ENCODE measurements around the gene CHST12.
"Not testable (repeated sequence)": the region's sequence is repeated elsewhere in the genome, so short reads cannot be mapped to it uniquely, and the experiment has no call there.

The CHST12 gene

GRCh38 chr7:2378125-2378524 is 25.3 kb upstream of the CHST12 start:
- H3K18ac ChIP-seq (ENCODE audit: low read length); H3K4me2 ChIP-seq (ENCODE audit: low read length); H3K27ac ChIP-seq (ENCODE audit: low read depth, low read length); H4K8ac ChIP-seq (ENCODE audit: low read depth, low read length); H2BK12ac ChIP-seq (ENCODE audit: low read length); H3K4me3 ChIP-seq (ENCODE audit: low read depth, low read length); H3K4ac ChIP-seq (ENCODE audit: low read depth, low read length); H3K79me1 ChIP-seq (ENCODE audit: low read length); H3K79me2 ChIP-seq (ENCODE audit: control insufficient read depth, insufficient read depth, low read length, poor library complexity); H3K9me3 ChIP-seq (ENCODE audit: insufficient read depth, low read depth, low read length); H3K4me1 ChIP-seq (ENCODE audit: control insufficient read depth in 1 of 2, insufficient read depth in 2 of 2, low read length in 2 of 2); H4K12ac ChIP-seq (ENCODE audit: low read depth, low read length); H2BK120ac ChIP-seq (ENCODE audit: insufficient read depth, low read length, poor library complexity); H3K9ac ChIP-seq (ENCODE audit: low read length); DNase-seq; H3K27me3 ChIP-seq (ENCODE audit: insufficient read depth, low read length); H3K23ac ChIP-seq (ENCODE audit: low read length); H2BK5ac ChIP-seq (ENCODE audit: low read depth, low read length, poor library complexity); H2AFZ ChIP-seq (ENCODE audit: insufficient read depth, low read length, poor library complexity); H4K91ac ChIP-seq (ENCODE audit: low read depth, low read length); H2AK5ac ChIP-seq (ENCODE audit: low read length); H3K14ac ChIP-seq (ENCODE audit: low read length): not testable (repeated sequence)
- no CpG with 5 or more reads among the region's 18 CpGs for WGBS (ENCODE audit: extremely low coverage, insufficient coverage, insufficient read length)
- H3K36me3 ChIP-seq (ENCODE audit: control insufficient read depth in 1 of 2, insufficient read depth in 2 of 2, low read length in 2 of 2): peaks cover 74 to 82% of the 10 kb centered on the region in 2 experiments

DNA sequence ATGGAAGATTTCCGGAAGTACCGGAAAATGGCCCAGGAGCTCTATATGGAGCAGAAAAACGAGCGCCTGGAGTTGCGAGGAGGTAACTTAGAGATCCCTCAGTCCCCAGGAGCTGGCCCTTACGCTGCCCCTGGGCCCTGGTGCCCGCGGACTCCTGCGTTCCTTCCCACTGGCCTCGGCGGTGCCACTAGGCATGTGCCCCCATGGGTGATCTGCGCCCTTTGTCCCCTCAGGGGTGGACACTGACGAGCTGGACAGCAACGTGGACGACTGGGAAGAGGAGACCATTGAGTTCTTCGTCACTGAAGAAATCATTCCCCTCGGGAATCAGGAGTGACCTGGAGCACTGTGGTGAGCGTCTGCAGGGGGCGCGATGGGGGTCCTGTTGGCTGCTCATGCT is 24.2 kb upstream of the CHST12 start:
- H3K27ac ChIP-seq (ENCODE audit: low read depth, low read length): no peak overlapping the region
- no peak overlapping the region for H3K9ac ChIP-seq (ENCODE audit: low read length)
- no CpG with 5 or more reads among the region's 20 CpGs for WGBS (ENCODE audit: extremely low coverage, insufficient coverage, insufficient read length)
- H3K18ac ChIP-seq (ENCODE audit: low read length): no peak overlapping the region
- no peaks in the 10 kb centered on the region for H3K27me3 ChIP-seq (ENCODE audit: insufficient read depth, low read length)
- H3K4me3 ChIP-seq (ENCODE audit: low read depth, low read length): no peak overlapping the region
- no peak for DNase-seq
- H4K12ac ChIP-seq (ENCODE audit: low read depth, low read length): no peak overlapping the region
- H3K4me1 ChIP-seq (ENCODE audit: control insufficient read depth in 1 of 2, insufficient read depth in 2 of 2, low read length in 2 of 2): no peaks in the 10 kb centered on the region
- no peak overlapping the region for H3K14ac ChIP-seq (ENCODE audit: low read length)
- H3K23ac ChIP-seq (ENCODE audit: low read length): no peak overlapping the region
- no peaks in the 10 kb centered on the region for H3K79me2 ChIP-seq (ENCODE audit: control insufficient read depth, insufficient read depth, low read length, poor library complexity)
- no peak overlapping the region for H2AK5ac ChIP-seq (ENCODE audit: low read length)
- no peak overlapping the region for H3K4me2 ChIP-seq (ENCODE audit: low read length)
- no peaks in the 10 kb centered on the region for H3K79me1 ChIP-seq (ENCODE audit: low read length)
- no peak overlapping the region for H2BK120ac ChIP-seq (ENCODE audit: insufficient read depth, low read length, poor library complexity)
- peaks cover 64 to 73% of the 10 kb centered on the region in 2 experiments for H3K36me3 ChIP-seq (ENCODE audit: control insufficient read depth in 1 of 2, insufficient read depth in 2 of 2, low read length in 2 of 2)
- H4K8ac ChIP-seq (ENCODE audit: low read depth, low read length): no peak overlapping the region
- no peak overlapping the region for H2AFZ ChIP-seq (ENCODE audit: insufficient read depth, low read length, poor library complexity)
- H2BK5ac ChIP-seq (ENCODE audit: low read depth, low read length, poor library complexity): no peak overlapping the region
- no peak overlapping the region for H4K91ac ChIP-seq (ENCODE audit: low read depth, low read length)
- H3K4ac ChIP-seq (ENCODE audit: low read depth, low read length): no peak overlapping the region
- peaks cover 1% of the 10 kb centered on the region for H3K9me3 ChIP-seq (ENCODE audit: insufficient read depth, low read depth, low read length)
- H2BK12ac ChIP-seq (ENCODE audit: low read length): no peak overlapping the region

GRCh38 chr7:2379821-2380450 is 23.5 kb upstream of the CHST12 start:
- no peak overlapping the region for H4K91ac ChIP-seq (ENCODE audit: low read depth, low read length)
- WGBS (ENCODE audit: extremely low coverage, insufficient coverage, insufficient read length): no CpG with 5 or more reads among the region's 34 CpGs

GRCh38 chr7:2380461-2380860 is 22.9 kb upstream of the CHST12 start:
- H2BK5ac ChIP-seq (ENCODE audit: low read depth, low read length, poor library complexity): no peak overlapping the region
- H2BK120ac ChIP-seq (ENCODE audit: insufficient read depth, low read length, poor library complexity): no peak overlapping the region
- H3K27me3 ChIP-seq (ENCODE audit: insufficient read depth, low read length): no peaks in the 10 kb centered on the region
- H4K8ac ChIP-seq (ENCODE audit: low read depth, low read length): no peak overlapping the region
- H3K79me2 ChIP-seq (ENCODE audit: control insufficient read depth, insufficient read depth, low read length, poor library complexity): no peaks in the 10 kb centered on the region
- H3K18ac ChIP-seq (ENCODE audit: low read length): no peak overlapping the region
- H4K12ac ChIP-seq (ENCODE audit: low read depth, low read length): no peak overlapping the region
- H3K36me3 ChIP-seq (ENCODE audit: control insufficient read depth in 1 of 2, insufficient read depth in 2 of 2, low read length in 2 of 2): peaks cover 52 to 60% of the 10 kb centered on the region in 2 experiments
- no peak overlapping the region for H2AK5ac ChIP-seq (ENCODE audit: low read length)
- H4K91ac ChIP-seq (ENCODE audit: low read depth, low read length): no peak overlapping the region
- peaks cover 1% of the 10 kb centered on the region for H3K9me3 ChIP-seq (ENCODE audit: insufficient read depth, low read depth, low read length)
- no peak overlapping the region for H2AFZ ChIP-seq (ENCODE audit: insufficient read depth, low read length, poor library complexity)
- no peak overlapping the region for H3K23ac ChIP-seq (ENCODE audit: low read length)
- no peak overlapping the region for H3K4me2 ChIP-seq (ENCODE audit: low read length)
- H3K4me3 ChIP-seq (ENCODE audit: low read depth, low read length): no peak overlapping the region
- no peak overlapping the region for H3K14ac ChIP-seq (ENCODE audit: low read length)
- H2BK12ac ChIP-seq (ENCODE audit: low read length): no peak overlapping the region
- no peak overlapping the region for H3K4ac ChIP-seq (ENCODE audit: low read depth, low read length)
- H3K79me1 ChIP-seq (ENCODE audit: low read length): no peaks in the 10 kb centered on the region
- WGBS (ENCODE audit: extremely low coverage, insufficient coverage, insufficient read length): no CpG with 5 or more reads among the region's 23 CpGs
- H3K9ac ChIP-seq (ENCODE audit: low read length): no peak overlapping the region
- DNase-seq: no peak
- no peak overlapping the region for H3K27ac ChIP-seq (ENCODE audit: low read depth, low read length)
- no peaks in the 10 kb centered on the region for H3K4me1 ChIP-seq (ENCODE audit: control insufficient read depth in 1 of 2, insufficient read depth in 2 of 2, low read length in 2 of 2)

More at GRCh38 chr7:2379821-2380450, 23.5 kb upstream of the CHST12 start:
- Histone ChIP-seq H3K27ac (ENCODE audit: low read depth, low read length) (no peak overlapping the region), H2BK120ac (ENCODE audit: insufficient read depth, low read length, poor library complexity) (no peak overlapping the region), H3K79me2 (ENCODE audit: control insufficient read depth, insufficient read depth, low read length, poor library complexity) (no peaks in the 10 kb centered on the region), H2BK5ac (ENCODE audit: low read depth, low read length, poor library complexity) (no peak overlapping the region), H3K4me3 (ENCODE audit: low read depth, low read length) (no peak overlapping the region), H3K4ac (ENCODE audit: low read depth, low read length) (no peak overlapping the region), H4K12ac (ENCODE audit: low read depth, low read length) (no peak overlapping the region), H3K14ac (ENCODE audit: low read length) (no peak overlapping the region), H3K79me1 (ENCODE audit: low read length) (no peaks in the 10 kb centered on the region), H2AK5ac (ENCODE audit: low read length) (no peak overlapping the region), H2BK12ac (ENCODE audit: low read length) (no peak overlapping the region), H3K4me1 (ENCODE audit: control insufficient read depth in 1 of 2, insufficient read depth in 2 of 2, low read length in 2 of 2) (no peaks in the 10 kb centered on the region), H3K4me2 (ENCODE audit: low read length) (no peak overlapping the region), H3K9me3 (ENCODE audit: insufficient read depth, low read depth, low read length) (peaks cover 1% of the 10 kb centered on the region), H3K23ac (ENCODE audit: low read length) (no peak overlapping the region), H3K36me3 (ENCODE audit: control insufficient read depth in 1 of 2, insufficient read depth in 2 of 2, low read length in 2 of 2) (peaks cover 56 to 65% of the 10 kb centered on the region in 2 experiments), H3K18ac (ENCODE audit: low read length) (no peak overlapping the region), H2AFZ (ENCODE audit: insufficient read depth, low read length, poor library complexity) (no peak overlapping the region), H4K8ac (ENCODE audit: low read depth, low read length) (no peak overlapping the region), H3K9ac (ENCODE audit: low read length) (no peak overlapping the region), H3K27me3 (ENCODE audit: insufficient read depth, low read length) (no peaks in the 10 kb centered on the region)
- DNase-seq: no peak

Measured in trophoblast cell (in vitro differentiated cells and primary cell).